HEK293 (cell line): ENCODE measurements around the gene TMEM222.

ENCODE experiments used
- CTCF ChIA-PET: fragments of 350-600 bp; formaldehyde crosslinking; extraction: SDS; loops from one replicate; lab custom pipeline; 2021; ENCODE audit warnings: antibody characterized with exemption; lab: Yijun Ruan, JAX
- POLR2A ChIA-PET: fragments of 300-600 bp; formaldehyde crosslinking; extraction: SDS; loops from one replicate; lab custom pipeline; 2020; ENCODE audit warnings: antibody characterized with exemption, inconsistent platforms; lab: Yijun Ruan, JAX
- H3K27ac ChIP-seq: fragments of 200-500 bp; sonication (Bioruptor generic); 2 replicates; pipeline ENCODE4 v1.5.1; 2014; ENCODE audit warnings: low read depth, low read length, control low read depth, inconsistent platforms; ENCODE audit errors: extremely low read depth
- H3K36me3 ChIP-seq, 2 experiments: fragments of 200-500 bp in 1 of 2; sonication (Bioruptor generic) in 1 of 2; 1 replicate in 1 of 2; 2 replicates in 1 of 2; pipeline ENCODE4 v1.5.1; 2014 to 2017; ENCODE audit warnings: inconsistent platforms in 2 of 2, low read length in 2 of 2; ENCODE audit not compliant: control insufficient read depth in 2 of 2, insufficient read depth in 1 of 2
- H3K4me1 ChIP-seq: fragments of 200-500 bp; sonication (Bioruptor generic); 2 replicates; pipeline ENCODE4 v1.5.1; 2014; ENCODE audit warnings: mild to moderate bottlenecking, low read length, inconsistent platforms; ENCODE audit not compliant: control insufficient read depth, insufficient read depth
- H3K4me3 ChIP-seq: 2 replicates; pipeline ENCODE4 v1.5.1; 2011; ENCODE audit warnings: low read depth, mild to moderate bottlenecking, control low read depth, low read length, moderate library complexity
- H3K9me3 ChIP-seq: fragments of 200-500 bp; sonication (Bioruptor generic); 2 replicates; pipeline ENCODE4 v1.5.1; 2014; ENCODE audit warnings: low read depth, low read length, inconsistent platforms; ENCODE audit not compliant: control insufficient read depth, insufficient read depth
- GLIS2 ChIP-seq: fragments of 450-650 bp; formaldehyde crosslinking; IDR thresholded peaks from 2 replicates; pipeline ENCODE4 v1.5.1; 2016; ENCODE audit warnings: missing biosample characterization, missing genetic modification characterization
- HOXA7 ChIP-seq: sonication (generic); formaldehyde crosslinking; IDR thresholded peaks from 2 replicates; pipeline ENCODE4 v1.8.1; 2022; ENCODE audit warnings: missing genetic modification reagents, borderline replicate concordance
- HOXD13 ChIP-seq: sonication (generic); formaldehyde crosslinking; IDR thresholded peaks from 2 replicates; pipeline ENCODE4 v1.8.0; 2022; ENCODE audit warnings: missing genetic modification reagents, borderline replicate concordance
- KLF7 ChIP-seq: fragments of 450-650 bp; formaldehyde crosslinking; IDR thresholded peaks from 2 replicates; pipeline ENCODE4 v1.5.1; 2016; ENCODE audit warnings: missing biosample characterization, missing genetic modification characterization, borderline replicate concordance
- PBX3 ChIP-seq: sonication (generic); formaldehyde crosslinking; IDR thresholded peaks from 2 replicates; pipeline ENCODE4 v1.8.1; 2022; ENCODE audit warnings: mild to moderate bottlenecking, moderate library complexity, missing genetic modification reagents
- PRDM10 ChIP-seq: fragments of 450-650 bp; formaldehyde crosslinking; IDR thresholded peaks from 2 replicates; pipeline ENCODE4 v1.5.1; 2016; ENCODE audit warnings: missing biosample characterization, missing genetic modification characterization
- SP2 ChIP-seq: fragments of 450-650 bp; formaldehyde crosslinking; IDR thresholded peaks from 2 replicates; pipeline ENCODE4 v1.5.1; 2016; ENCODE audit warnings: missing biosample characterization, missing genetic modification characterization
- ZBTB17 ChIP-seq: fragments of 450-650 bp; formaldehyde crosslinking; IDR thresholded peaks from 2 replicates; pipeline ENCODE4 v1.5.1; 2016; ENCODE audit warnings: missing biosample characterization, missing genetic modification characterization
- ZFP41 ChIP-seq: fragments of 450-650 bp; formaldehyde crosslinking; IDR thresholded peaks from 2 replicates; pipeline ENCODE4 v1.5.1; 2016; ENCODE audit warnings: missing biosample characterization, missing genetic modification characterization, borderline replicate concordance
- ZFP69B ChIP-seq: fragments of 450-650 bp; formaldehyde crosslinking; IDR thresholded peaks from 2 replicates; pipeline ENCODE4 v1.5.1; 2016; ENCODE audit warnings: missing biosample characterization, missing genetic modification characterization
- ZNF112 ChIP-seq: fragments of 450-650 bp; formaldehyde crosslinking; IDR thresholded peaks from 2 replicates; pipeline ENCODE4 v1.5.0; 2017; ENCODE audit warnings: missing biosample characterization, missing genetic modification characterization
- ZNF221 ChIP-seq: fragments of 450-650 bp; formaldehyde crosslinking; IDR thresholded peaks from 2 replicates; pipeline ENCODE4 v1.5.1; 2017; ENCODE audit warnings: missing biosample characterization, missing genetic modification characterization, borderline replicate concordance
- ZNF449 ChIP-seq: fragments of 450-650 bp; formaldehyde crosslinking; IDR thresholded peaks from 2 replicates; pipeline ENCODE4 v1.5.1; 2017; ENCODE audit warnings: missing biosample characterization, mild to moderate bottlenecking, missing genetic modification characterization, moderate library complexity
- ZNF521 ChIP-seq: fragments of 450-650 bp; formaldehyde crosslinking; IDR thresholded peaks from 2 replicates; pipeline ENCODE4 v1.5.1; 2017; ENCODE audit warnings: missing biosample characterization, mild to moderate bottlenecking, missing genetic modification characterization
- ZNF558 ChIP-seq: fragments of 450-650 bp; formaldehyde crosslinking; IDR thresholded peaks from 2 replicates; pipeline ENCODE4 v1.5.1; 2016; ENCODE audit warnings: missing biosample characterization, missing genetic modification characterization
- ZNF600 ChIP-seq: fragments of 450-650 bp; formaldehyde crosslinking; IDR thresholded peaks from 2 replicates; pipeline ENCODE4 v1.5.1; 2016; ENCODE audit warnings: missing biosample characterization, missing genetic modification characterization
- ZNF747 ChIP-seq: fragments of 450-650 bp; formaldehyde crosslinking; IDR thresholded peaks from 2 replicates; pipeline ENCODE4 v1.5.1; 2016; ENCODE audit warnings: missing biosample characterization, missing genetic modification characterization
- ZNF768 ChIP-seq: fragments of 450-650 bp; formaldehyde crosslinking; IDR thresholded peaks from 2 replicates; pipeline ENCODE4 v1.5.1; 2018; ENCODE audit warnings: missing biosample characterization, mild to moderate bottlenecking, missing genetic modification characterization

Gene TMEM222

GRCh38 chr1:27350663-27351540 lies 28.9 kb downstream of the TMEM222 start:
- Histone ChIP-seq H3K4me3 (no peak overlapping the region), H3K9me3 (no peaks in the 10 kb centered on the region), H3K27ac (no peak overlapping the region), H3K4me1 (peaks cover 4% of the 10 kb centered on the region), H3K36me3 (peaks cover 0 to 28% of the 10 kb centered on the region in 2 experiments; a peak in 1 of 3 replicates)
- peak; percentile 10; the same call in 1 of the 2 replicates for TF ChIP-seq GLIS2
- TF ChIP-seq ZFP41 (tag by site-specific recombination) = no peak
- no peak for TF ChIP-seq ZNF747 (tag by site-specific recombination)
- TF ChIP-seq SP2 = peak; percentile 34
- CTCF ChIA-PET = interaction anchor here (3.2 to 7.8 kb wide), 2 partner anchors 16 to 19 kb away, joined by 17 to 84 read pairs; partner anchors contain the start of gene MAP3K6
- POLR2A ChIA-PET = no interaction called here

GRCh38 chr1:27351541-27352107 lies 29.7 kb downstream of the TMEM222 start:
- Histone ChIP-seq H3K27ac (no peak overlapping the region), H3K4me1 (peaks cover 4% of the 10 kb centered on the region)
- POLR2A ChIA-PET = no interaction called here

GRCh38 chr1:27353166-27353565 lies 31.2 kb downstream of the TMEM222 start:
- CTCF ChIA-PET = interaction anchor here (0.6 to 7.8 kb wide), 5 partner anchors 9 to 310 kb away, joined by 3 to 84 read pairs (median 4); partner anchors contain the start of gene MAP3K6
- no peak overlapping the region for H3K27ac ChIP-seq
- POLR2A ChIA-PET = interaction anchor here (1.7 kb wide), 1 partner anchor 12 kb away, joined by 8 read pairs; no protein-coding TSS in a partner anchor
- H3K4me3 ChIP-seq = no peak overlapping the region
- H3K36me3 ChIP-seq = peaks cover 0 to 33% of the 10 kb centered on the region in 2 experiments; a peak in 1 of 3 replicates
- no peak for TF ChIP-seq ZNF112
- TF ChIP-seq ZNF600 = peak; percentile 28; the same call in 1 of the 2 replicates
- TF ChIP-seq, all 188 proteins: peak for 1
- Histone ChIP-seq H3K4me1 (peaks cover 4% of the 10 kb centered on the region), H3K9me3 (no peaks in the 10 kb centered on the region)

More at GRCh38 chr1:27351541-27352107, 29.7 kb downstream of the TMEM222 start:
- TF ChIP-seq PBX3 = no peak
- 0 out of 2 replicates have a peak, but pooled peaks have one; percentile 24 for TF ChIP-seq GLIS2
- TF ChIP-seq ZNF449 (tag by site-specific recombination) = peak; percentile 87
- CTCF ChIA-PET = interaction anchor here (7.8 kb wide), 1 partner anchor 15 kb away, joined by 84 read pairs; the partner anchor contains the start of gene MAP3K6
- Histone ChIP-seq H3K9me3 (no peaks in the 10 kb centered on the region), H3K4me3 (no peak overlapping the region), H3K36me3 (peaks cover 0 to 31% of the 10 kb centered on the region in 2 experiments; a peak in 1 of 3 replicates)

- Histone ChIP-seq H3K4me3 (no peak overlapping the region), H3K36me3 (peaks cover 0 to 37% of the 10 kb centered on the region in 2 experiments; a peak in 1 of 3 replicates), H3K4me1 (peaks cover 4% of the 10 kb centered on the region), H3K9me3 (no peaks in the 10 kb centered on the region), H3K27ac (no peak overlapping the region)
- ChIA-PET CTCF (interaction anchor here (0.6 to 7.8 kb wide), 7 partner anchors 9 to 219 kb away, joined by 3 to 84 read pairs (median 4); partner anchors contain the start of gene MAP3K6), POLR2A (interaction anchor here (0.6 to 1.7 kb wide), 2 partner anchors 12 to 279 kb away, joined by 3 to 8 read pairs; no protein-coding TSS in a partner anchor)
- TF ChIP-seq PRDM10 (tag by site-specific recombination) (no peak), ZNF768 (tag by site-specific recombination) (no peak), HOXD13 (CRISPR knock-in tag) (no peak), KLF7 (no peak), ZNF558 (tag by site-specific recombination) (no peak), ZBTB17 (tag by site-specific recombination) (no peak), ZNF521 (tag by site-specific recombination) (no peak), ZNF221 (no peak), HOXA7 (CRISPR knock-in tag) (no peak), ZFP69B (tag by site-specific recombination) (no peak)
Measured at GRCh38 chr1:27353629-27354028, 31.7 kb downstream of the TMEM222 start.
